ENCODE data around the gene MPP2.

Gene MPP2

DNA sequence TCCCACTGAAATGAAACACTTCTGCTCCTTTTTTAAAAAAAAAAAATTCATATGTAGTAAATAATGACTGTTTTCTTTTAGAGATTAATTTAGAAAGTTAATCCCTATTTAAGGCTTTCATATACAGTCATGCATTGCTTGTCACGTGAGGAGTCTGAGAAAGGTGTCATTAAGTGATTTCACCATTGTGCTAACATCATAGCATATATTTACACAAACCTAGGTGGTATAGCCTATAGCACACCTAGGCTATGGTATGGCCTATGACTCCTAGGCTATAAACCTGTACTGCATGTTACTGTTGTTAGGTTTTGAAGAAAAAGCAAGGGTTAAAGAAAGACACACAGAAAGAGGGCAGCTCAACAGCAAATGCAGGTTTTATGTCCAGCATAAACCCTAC lies 21.3 kb upstream of the MPP2 start:
- peak; percentile 87 for DNase-seq

DNA sequence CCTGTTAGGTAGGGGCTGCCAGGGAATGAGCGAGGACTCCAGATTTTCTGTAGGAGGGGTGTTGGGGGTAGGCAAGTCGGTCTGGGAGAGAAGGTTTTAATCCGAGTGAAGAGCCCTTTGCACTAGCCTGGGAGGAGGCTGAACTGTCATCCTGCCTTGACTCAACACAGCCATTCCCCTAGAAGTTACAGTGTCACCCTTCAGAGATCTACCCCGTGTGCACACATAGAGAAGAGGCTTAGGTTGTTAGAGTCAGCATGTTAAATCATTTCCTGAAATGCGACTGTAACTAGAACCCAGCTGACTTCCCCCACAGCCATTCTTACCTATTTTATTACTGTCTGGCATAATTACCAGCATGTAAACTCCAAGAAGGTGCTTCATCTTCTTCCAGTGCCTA lies 20.6 kb upstream of the MPP2 start:
- peak; percentile 37 for DNase-seq

DNA sequence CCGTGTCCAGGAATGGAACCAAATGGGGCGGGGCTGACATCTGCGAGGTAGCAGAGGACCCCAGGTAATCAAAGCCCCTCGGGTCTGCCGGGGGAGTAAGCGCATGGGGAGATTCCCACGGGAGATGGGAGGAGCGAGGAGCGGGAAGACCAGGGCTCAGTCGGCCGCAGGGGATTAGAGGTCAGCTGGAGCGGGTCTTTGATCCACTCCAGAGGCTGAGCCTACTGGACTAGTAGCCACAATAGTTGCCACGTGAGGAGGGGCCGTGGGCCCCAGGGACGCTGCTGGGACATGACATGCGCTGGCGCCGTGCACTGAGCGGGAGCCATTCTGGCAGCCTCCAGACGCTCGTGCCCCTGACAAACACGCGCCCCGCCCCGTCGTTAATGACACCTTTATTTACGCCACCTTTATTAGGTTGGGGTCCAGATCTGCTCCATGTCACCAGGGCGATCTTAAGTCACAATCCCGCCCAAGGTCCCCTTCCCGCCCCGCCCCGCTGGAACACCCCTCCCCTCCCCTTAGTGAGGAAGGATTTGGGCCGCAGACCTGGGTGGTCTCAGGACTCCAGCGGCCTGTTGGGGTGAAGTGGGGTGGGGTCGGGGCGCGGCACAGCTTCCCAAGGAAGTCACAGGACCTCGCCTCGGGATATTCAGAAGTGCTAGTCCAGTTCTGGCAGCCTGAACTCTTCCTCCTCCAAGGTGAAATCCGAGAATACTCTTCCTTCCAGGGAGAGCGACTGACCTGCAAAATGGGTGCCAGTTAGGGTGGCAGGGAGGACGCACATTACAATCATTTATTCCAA lies 19.9 kb upstream of the MPP2 start:
- DNase-seq, result peak; percentile 53

- DNase-seq, result no peak
Measured at GRCh38 chr17:43924558-43924957, 17.2 kb upstream of the MPP2 start.

- DNase-seq, result no peak
Measured at GRCh38 chr17:43920500-43921095, 13.3 kb upstream of the MPP2 start.

DNA sequence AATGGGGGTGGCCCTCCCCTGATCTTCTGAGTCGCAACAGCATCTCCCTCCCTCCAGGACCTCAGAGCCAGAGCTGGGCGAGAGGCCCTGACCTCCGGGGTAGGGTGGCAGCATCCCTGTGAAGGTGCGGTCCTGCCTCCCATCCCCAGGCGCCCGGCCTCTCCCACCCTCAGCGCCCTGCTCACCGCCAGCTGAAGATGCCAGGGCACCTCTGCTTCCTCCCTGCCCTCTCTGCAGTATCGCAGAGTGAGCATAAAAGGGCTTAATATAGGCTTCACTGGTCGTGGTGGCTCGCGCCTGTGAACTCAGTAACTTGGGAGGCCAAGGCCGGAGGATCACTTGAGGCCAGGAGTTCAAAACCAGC lies 10.7 kb upstream of the MPP2 start:
- DNase-seq, result no peak

GRCh38 chr17:43917348-43918025 lies 10.2 kb upstream of the MPP2 start:
- peak; percentile 10 for DNase-seq

- no peak for DNase-seq
Measured at GRCh38 chr17:43917016-43917347, 9.6 kb upstream of the MPP2 start.

DNA sequence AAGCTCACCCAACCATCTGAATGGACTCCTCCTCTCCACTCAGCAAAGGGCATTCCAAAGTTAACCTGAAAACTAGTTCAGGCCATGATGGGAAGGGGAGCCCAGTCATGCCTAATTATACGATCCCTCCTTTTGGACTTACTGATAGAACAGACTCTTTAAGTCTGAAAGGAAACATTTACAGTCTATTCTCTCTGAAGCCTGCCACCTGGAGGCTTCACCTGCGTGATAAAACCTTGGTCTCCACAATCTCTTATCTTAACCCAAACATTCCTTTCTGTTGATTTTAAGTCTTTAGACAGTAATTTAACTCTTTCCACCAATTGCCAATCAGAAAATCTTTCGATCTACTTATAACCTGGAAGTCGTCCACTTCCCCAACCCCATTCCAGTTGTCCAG lies 9.0 kb upstream of the MPP2 start:
- no peak for DNase-seq

DNA sequence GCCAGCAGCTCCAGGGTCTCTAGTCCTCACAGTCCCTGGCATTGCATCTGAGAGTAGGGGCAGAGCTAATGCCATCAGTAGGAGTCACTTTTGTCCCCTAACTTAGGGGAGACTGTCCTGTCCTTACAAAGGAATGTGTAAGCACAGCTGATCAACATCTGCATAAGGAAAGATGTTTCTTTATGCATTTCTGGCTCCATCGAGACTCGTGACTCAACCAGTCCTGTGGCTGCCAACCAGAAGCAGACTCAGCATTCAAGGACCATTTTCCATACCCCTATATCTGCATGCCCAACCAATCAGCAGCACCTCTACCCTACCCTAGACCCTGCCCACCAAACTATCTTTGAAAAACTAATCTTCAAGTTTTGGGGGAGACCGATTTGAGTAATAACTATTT lies 8.2 kb upstream of the MPP2 start:
- DNase-seq, result no peak

GRCh38 chr17:43914451-43914850 lies 7.1 kb upstream of the MPP2 start:
- DNase-seq, result no peak

DNA sequence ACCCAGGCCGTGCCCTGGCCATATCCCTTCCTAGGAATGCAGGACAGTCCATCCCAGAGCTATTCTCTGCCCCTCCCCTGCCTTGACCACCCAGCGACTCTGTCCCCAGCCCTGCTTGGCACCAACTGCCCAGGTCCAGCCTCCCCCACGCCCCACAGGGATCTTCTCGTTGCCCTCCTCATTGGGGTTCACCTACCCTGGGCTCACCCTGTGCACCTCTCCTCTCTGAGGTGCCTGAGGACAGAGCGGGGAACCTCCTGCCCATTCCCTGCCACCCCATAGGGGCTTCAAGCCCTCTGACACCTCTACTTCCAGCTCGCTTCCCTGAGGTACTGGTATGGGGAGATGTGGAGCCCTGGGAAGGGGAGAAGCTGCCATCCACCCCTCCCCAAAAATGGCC lies 6.2 kb upstream of the MPP2 start:
- DNase-seq, result no peak

DNA sequence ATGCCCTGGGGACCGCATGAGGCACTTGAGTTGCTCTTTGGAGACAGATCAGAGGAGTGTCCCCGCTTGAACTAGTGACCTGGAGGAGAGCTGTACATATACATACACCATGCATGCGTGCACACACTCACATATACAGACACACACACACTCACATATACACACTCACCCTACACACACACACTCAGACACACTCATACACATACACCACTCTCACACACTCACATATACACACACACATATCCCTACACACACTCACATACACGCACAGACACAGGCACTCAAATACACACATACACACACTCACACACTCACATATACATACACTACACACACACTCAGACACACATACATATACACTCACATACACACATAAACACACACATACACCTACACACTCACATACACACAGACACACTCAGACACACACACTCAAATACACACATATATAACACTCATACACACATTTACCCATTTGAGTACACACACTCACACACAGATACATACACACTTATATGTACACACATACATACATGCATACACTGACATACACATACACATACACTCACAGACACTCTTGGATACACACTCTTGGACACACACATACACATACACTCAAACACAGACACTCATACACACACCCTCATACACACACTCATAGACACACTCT lies 5.4 kb upstream of the MPP2 start:
- DNase-seq, result no peak

- DNase-seq, result peak; percentile 10
Measured at GRCh38 chr17:43911904-43912303, 4.6 kb upstream of the MPP2 start.

GRCh38 chr17:43909537-43910231 lies 2.3 kb upstream of the MPP2 start:
- DNase-seq, result no peak

DNA sequence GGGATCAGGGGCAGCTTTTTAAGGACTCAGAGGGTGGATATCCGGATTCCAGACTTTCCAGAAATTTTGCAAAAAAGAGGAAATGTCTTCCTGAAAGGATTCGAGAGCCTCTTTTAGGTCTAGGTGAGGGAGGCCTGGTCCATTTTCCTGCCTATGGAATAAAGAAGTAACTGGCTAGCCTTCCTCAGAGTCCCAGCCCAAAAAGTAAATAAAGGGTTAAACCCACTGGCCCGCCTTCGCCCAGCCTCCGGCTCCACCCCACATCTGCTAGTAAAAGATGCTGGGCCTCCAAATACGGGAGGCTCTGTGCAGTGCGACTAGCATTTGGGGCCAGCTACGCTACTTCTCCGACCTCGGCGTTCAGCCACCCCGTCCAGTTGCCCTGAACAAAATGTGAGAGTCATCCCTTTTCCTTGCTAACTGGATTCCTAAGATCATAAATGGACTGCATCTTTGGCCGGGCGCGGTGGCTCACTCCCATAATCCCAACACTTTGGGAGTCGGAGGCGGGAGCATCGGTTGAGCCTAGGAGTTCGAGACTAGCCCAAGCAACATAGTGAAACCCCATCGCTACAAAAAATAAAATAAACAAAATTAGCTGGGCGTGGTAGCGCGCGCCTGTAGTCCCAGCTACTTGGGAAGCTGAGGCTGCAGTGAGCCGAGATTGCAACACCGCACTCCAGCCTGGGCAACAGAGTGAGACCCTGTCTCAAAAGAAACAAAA lies 824 bp upstream of the MPP2 start:
- DNase-seq, result peak; percentile 82

- DNase-seq, result peak; percentile 50
Measured at GRCh38 chr17:43906951-43907424, 348 bp downstream of the MPP2 start.

DNA sequence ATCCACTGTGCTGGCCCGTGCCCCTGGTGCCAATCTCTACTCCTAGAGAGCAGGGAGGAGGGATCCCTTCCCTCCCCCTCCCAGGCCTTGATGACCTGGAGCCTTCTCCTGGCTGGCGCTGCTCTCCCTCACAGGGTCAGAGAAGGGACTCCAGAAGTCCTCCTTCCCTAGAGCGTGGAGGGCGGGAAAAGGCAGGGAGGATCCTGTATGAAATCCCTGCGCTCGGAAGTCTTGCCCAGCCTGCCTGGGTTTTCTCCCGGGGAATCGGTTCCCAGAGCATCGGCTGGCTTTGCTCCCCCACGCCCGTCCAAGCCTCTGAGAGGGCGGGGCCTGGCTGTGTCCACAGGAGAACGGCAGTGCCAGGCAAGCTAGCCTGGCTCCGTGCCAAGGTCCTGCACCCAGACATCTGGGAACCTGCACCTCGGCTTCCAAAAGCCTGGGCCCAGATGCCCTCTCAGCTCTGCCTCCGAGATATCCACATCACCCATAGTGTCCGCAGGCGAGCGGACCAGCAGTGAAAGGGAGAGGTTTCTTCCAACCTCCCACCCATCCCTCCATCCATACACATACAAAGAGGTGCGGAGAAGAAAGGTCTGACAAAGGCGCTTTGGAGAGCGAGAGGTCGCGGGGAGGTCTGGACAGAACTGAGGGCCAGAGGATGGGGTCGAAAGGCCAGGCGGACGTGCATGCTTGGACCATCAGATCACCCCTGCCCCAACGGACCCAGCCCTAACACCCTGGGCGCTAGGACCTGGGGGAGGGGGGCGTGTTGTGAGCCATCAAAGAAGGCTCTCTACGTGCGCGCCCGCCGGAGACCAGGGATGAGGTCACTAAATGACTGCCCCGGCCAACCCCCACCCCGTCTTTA lies 1.1 kb downstream of the MPP2 start:
- DNase-seq, result peak; percentile 78

GRCh38 chr17:43905400-43905984 lies 1.8 kb downstream of the MPP2 start:
- peak; percentile 53 for DNase-seq

DNA sequence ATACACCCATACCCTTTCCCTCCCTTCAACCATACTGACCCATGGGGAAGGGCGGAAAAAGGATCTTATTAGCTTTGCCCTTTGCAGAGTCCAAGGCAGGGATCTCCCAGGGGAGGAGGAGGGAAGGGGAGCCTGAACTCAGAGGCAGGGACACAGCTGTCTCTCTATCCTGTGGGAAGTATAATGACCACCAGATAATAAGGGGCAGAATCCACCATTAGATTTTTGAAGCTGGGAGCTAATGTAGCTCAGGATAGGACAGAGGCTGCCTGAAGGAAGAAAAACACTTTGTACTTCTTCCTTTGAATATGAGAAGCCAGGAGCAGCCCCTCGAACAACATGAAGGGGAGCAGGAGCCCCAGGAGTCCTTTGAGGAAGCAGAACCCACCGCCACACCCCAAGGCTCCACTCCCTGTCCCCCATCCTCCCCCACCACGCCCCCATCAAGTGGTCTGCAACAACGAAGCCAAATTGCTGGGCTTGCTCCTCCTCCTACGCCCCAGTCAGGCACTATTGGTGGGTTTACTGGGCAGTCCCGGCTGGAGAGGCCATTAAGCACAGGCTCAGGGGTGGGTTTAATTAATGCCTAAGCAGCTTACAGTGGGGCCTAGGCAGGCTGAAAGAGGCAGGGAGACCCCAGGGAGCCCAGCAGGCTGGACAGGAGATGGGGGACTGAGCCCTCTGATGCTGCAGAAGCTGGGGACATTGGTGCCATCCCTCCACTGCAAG lies 5.3 kb downstream of the MPP2 start:
- no peak for DNase-seq

Measured in NCI-H69 (cell line).